IMR-90 (cell line): ENCODE measurements around the gene ARID4A. TPM values are rescaled to one million over a fixed set of nuclear protein-coding genes. Genes with fewer than 3 reads are reported as not detected.

ENCODE experiments used
- ATAC-seq: fragments of 200-7000 bp; cut with Tn5 transposase; 2 replicates; pipeline ENCODE4 v1.9.1; 2020; ENCODE audit warnings: low read depth, mild to moderate bottlenecking, moderate library complexity
- BruUV-seq: library from RNA; stranded (reverse); fragments of 400-500 nt; replicated peaks from 2 replicates; lab custom pipeline; 2021; lab: Mats Ljungman, UMichigan
- CTCF ChIA-PET: fragments of 300-600 bp; formaldehyde crosslinking; extraction: SDS; loops from one replicate; lab custom pipeline; 2021; ENCODE audit warnings: antibody characterized with exemption; lab: Yijun Ruan, JAX
- POLR2A ChIA-PET: fragments of 300-600 bp; sonication (Branson Sonifier 250); formaldehyde crosslinking; loops from one replicate; lab custom pipeline; 2022; ENCODE audit warnings: antibody characterized with exemption; ENCODE audit not compliant: unreplicated experiment; lab: Charles Lee
- DNase-seq: peaks from one replicate; pipeline ENCODE4 v3.0.0; 2013
- H2AFZ ChIP-seq: replicated peaks from 2 replicates; pipeline ENCODE3; 2013; ENCODE audit warnings: low read length, mild to moderate bottlenecking; ENCODE audit not compliant: poor library complexity
- H2AK5ac ChIP-seq: 2 replicates; pipeline ENCODE4 v1.6.1; 2013; ENCODE audit warnings: low read depth, low read length, inconsistent platforms
- H2AK9ac ChIP-seq: replicated peaks from 2 replicates; pipeline ENCODE3; 2013; ENCODE audit warnings: mild to moderate bottlenecking, low read depth, low read length, moderate library complexity; ENCODE audit not compliant: poor library complexity
- H2BK120ac ChIP-seq: 2 replicates; pipeline ENCODE4 v1.6.1; 2013; ENCODE audit warnings: low read depth, low read length, inconsistent platforms
- H2BK15ac ChIP-seq: 3 replicates; pipeline ENCODE4 v1.6.1; 2013; ENCODE audit warnings: low read depth, low read length, inconsistent platforms
- H2BK20ac ChIP-seq: 2 replicates; pipeline ENCODE4 v1.6.1; 2013; ENCODE audit warnings: low read depth, mild to moderate bottlenecking, inconsistent platforms, low read length, moderate library complexity
- H2BK5ac ChIP-seq: 2 replicates; pipeline ENCODE4 v1.6.1; 2013; ENCODE audit warnings: mild to moderate bottlenecking, low read depth, low read length, inconsistent platforms; ENCODE audit not compliant: poor library complexity, severe bottlenecking
- H3K14ac ChIP-seq: replicated peaks from 2 replicates; pipeline ENCODE4 v1.6.1; 2013; ENCODE audit warnings: low read depth, low read length, inconsistent platforms
- H3K18ac ChIP-seq: 2 replicates; pipeline ENCODE4 v1.6.1; 2013; ENCODE audit warnings: low read depth, low read length, control low read depth
- H3K23ac ChIP-seq: 2 replicates; pipeline ENCODE4 v1.6.1; 2013; ENCODE audit warnings: low read depth, low read length, inconsistent platforms
- H3K27ac ChIP-seq: 2 replicates; pipeline ENCODE4 v1.5.1; 2013; ENCODE audit warnings: mild to moderate bottlenecking, control low read depth, low read length; ENCODE audit not compliant: insufficient read depth
- H3K27me3 ChIP-seq: 2 replicates; pipeline ENCODE4 v1.6.1; 2013; ENCODE audit warnings: low read length; ENCODE audit not compliant: control insufficient read depth, insufficient read depth
- H3K36me3 ChIP-seq: 2 replicates; pipeline ENCODE4 v1.6.1; 2013; ENCODE audit warnings: low read length, mixed read lengths; ENCODE audit not compliant: control insufficient read depth, insufficient read depth
- H3K4ac ChIP-seq: 2 replicates; pipeline ENCODE4 v1.6.1; 2013; ENCODE audit warnings: low read depth, low read length, inconsistent platforms
- H3K4me1 ChIP-seq: 2 replicates; pipeline ENCODE4 v1.6.1; 2013; ENCODE audit warnings: low read length, mixed read lengths; ENCODE audit not compliant: control insufficient read depth, insufficient read depth
- H3K4me2 ChIP-seq: 2 replicates; pipeline ENCODE4 v1.6.1; 2013; ENCODE audit warnings: low read depth, mild to moderate bottlenecking, control low read depth, low read length, moderate library complexity
- H3K4me3 ChIP-seq: 2 replicates; pipeline ENCODE4 v1.5.1; 2013; ENCODE audit warnings: low read depth, mild to moderate bottlenecking, control low read depth, low read length, moderate library complexity; ENCODE audit not compliant: insufficient read depth
- H3K56ac ChIP-seq: 2 replicates; pipeline ENCODE4 v1.6.1; 2013; ENCODE audit warnings: low read length, inconsistent platforms; ENCODE audit not compliant: insufficient read depth; ENCODE audit errors: extremely low read depth
- H3K79me1 ChIP-seq, 2 experiments: 2 replicates each; pipeline ENCODE4 v1.6.1; 2013; ENCODE audit warnings: low read length in 2 of 2, inconsistent platforms in 1 of 2, low read depth in 1 of 2
- H3K9ac ChIP-seq: 2 replicates; pipeline ENCODE4 v1.6.1; 2013; ENCODE audit warnings: low read depth, low read length, control low read depth
- H3K9me1 ChIP-seq: 2 replicates; pipeline ENCODE4 v1.6.1; 2013; ENCODE audit warnings: low read length, inconsistent platforms; ENCODE audit not compliant: insufficient read depth
- H3K9me3 ChIP-seq: 2 replicates; pipeline ENCODE4 v1.6.1; 2013; ENCODE audit warnings: low read length; ENCODE audit not compliant: control insufficient read depth, insufficient read depth
- H4K20me1 ChIP-seq: 2 replicates; pipeline ENCODE4 v1.6.1; 2013; ENCODE audit warnings: low read length, inconsistent platforms; ENCODE audit not compliant: insufficient read depth
- H4K5ac ChIP-seq: 2 replicates; pipeline ENCODE4 v1.6.1; 2013; ENCODE audit warnings: mild to moderate bottlenecking, low read depth, low read length, control low read depth
- H4K8ac ChIP-seq, 2 experiments: 2 replicates each; pipeline ENCODE4 v1.6.1; 2013; ENCODE audit warnings: low read depth in 2 of 2, low read length in 2 of 2, control low read depth in 1 of 2, inconsistent platforms in 1 of 2
- H4K91ac ChIP-seq: 2 replicates; pipeline ENCODE4 v1.6.1; 2013; ENCODE audit warnings: low read depth, low read length, inconsistent platforms; ENCODE audit not compliant: insufficient read depth
- BHLHE40 ChIP-seq: fragments of 150-350 bp; IDR thresholded peaks from 2 replicates; pipeline ENCODE4 v1.6.1; 2016; ENCODE audit warnings: mild to moderate bottlenecking, low read depth, low read length
- CEBPB ChIP-seq: IDR thresholded peaks from 2 replicates; pipeline ENCODE4 v1.6.1; 2012; ENCODE audit warnings: low read depth, low read length, improper control_type of control experiment
- CTCF ChIP-seq: conservative IDR thresholded peaks from 2 replicates; pipeline ENCODE4 v1.5.1; 2012; ENCODE audit warnings: mild to moderate bottlenecking, low read depth, low read length, improper control_type of control experiment
- ELK1 ChIP-seq: fragments of 150-350 bp; IDR thresholded peaks from 2 replicates; pipeline ENCODE4 v1.6.1; 2016; ENCODE audit warnings: low read depth, mild to moderate bottlenecking, low read length, moderate library complexity, borderline replicate concordance
- MAFK ChIP-seq: IDR thresholded peaks from 2 replicates; pipeline ENCODE4 v1.6.1; 2012; ENCODE audit warnings: low read depth, low read length, improper control_type of control experiment
- RCOR1 ChIP-seq: IDR thresholded peaks from 2 replicates; pipeline ENCODE4 v1.6.1; 2012; ENCODE audit warnings: mild to moderate bottlenecking, low read length, improper control_type of control experiment; ENCODE audit not compliant: insufficient replicate concordance
- RFX5 ChIP-seq: IDR thresholded peaks from 2 replicates; pipeline ENCODE4 v1.8.0; 2012; ENCODE audit warnings: low read depth, mild to moderate bottlenecking, low read length, moderate library complexity
- SMC3 ChIP-seq: fragments of 150-350 bp; IDR thresholded peaks from 2 replicates; pipeline ENCODE4 v1.6.1; 2016; ENCODE audit warnings: low read depth, mild to moderate bottlenecking, antibody characterized with exemption, low read length, moderate library complexity
- WGBS, 2 experiments: methylation state at CpG; one replicate each; pipeline versions ENCODE4 v1.1.5 to v1.1.7; 2013; ENCODE audit warnings: missing lambda C conversion rate in 2 of 2; ENCODE audit not compliant: insufficient read length in 1 of 2; ENCODE audit errors: extremely low coverage in 2 of 2; 5-methylcytosine and 5-hydroxymethylcytosine counted together
- dilution Hi-C: fragments of 300-500 bp; cut with HindIII; formaldehyde crosslinking; loops from one replicate; pipeline ENCODE4 v1.14.3; 2018; ENCODE audit warnings: low sequenced_read_pairs; ENCODE audit not compliant: unreplicated experiment
- in situ Hi-C: fragments of 300-500 bp; cut with MboI; formaldehyde crosslinking; loops from 3 replicates; pipeline ENCODE4 v1.14.3; 2019; ENCODE audit warnings: low sequenced_read_pairs, inconsistent platforms, mixed read lengths
- intact Hi-C: fragments of 100-400 bp; cut with micrococcal nuclease; formaldehyde crosslinking; loops from 2 replicates; pipeline ENCODE4 v1.10.0; 2022
- polyA plus RNA-seq, 3 experiments: library from polyadenylated mRNA; depleted of rRNA; stranded (reverse); fragments of >200 nt; gene quantifications; 2 replicates each; pipeline ENCODE4 v1.2.3, GENCODE V29; 2012; ENCODE audit warnings: low replicate concordance in 1 of 3
- total RNA-seq: library from RNA; depleted of rRNA; stranded (reverse); fragments of >200 nt; gene quantifications from 2 replicates; pipeline ENCODE4 v1.2.3, GENCODE V29; 2012

ARID4A gene
- total and polyA plus RNA-seq, 2 of the 4 experiments (the other 2 are of a cell fraction), result 3.3 to 3.8 TPM

- Histone ChIP-seq H2BK15ac (no peak overlapping the region), H4K20me1 (no peaks in the 10 kb centered on the region), H3K27me3 (no peaks in the 10 kb centered on the region), H3K9ac (no peak overlapping the region), H3K4me3 (no peak overlapping the region), H4K91ac (no peak overlapping the region), H2BK20ac (no peak overlapping the region), H3K4me2 (no peak overlapping the region), H3K4me1 (no peaks in the 10 kb centered on the region), H3K9me1 (peaks cover 6% of the 10 kb centered on the region; the same call in 1 of the 2 replicates), H2AFZ (no peak overlapping the region), H4K8ac (no peak overlapping the region), H3K23ac (no peak overlapping the region), H3K27ac (no peak overlapping the region), H3K18ac (no peak overlapping the region), H4K5ac (no peak overlapping the region), H2BK5ac (no peak overlapping the region), H3K9me3 (no peaks in the 10 kb centered on the region), H3K14ac (no peak overlapping the region), H2AK5ac (no peak overlapping the region), H3K56ac (no peak overlapping the region), H2AK9ac (no peak overlapping the region), H3K4ac (no peak overlapping the region), H2BK120ac (no peak overlapping the region), H3K36me3 (no peaks in the 10 kb centered on the region), H3K79me1 (no peaks in the 10 kb centered on the region)
- in situ Hi-C loops (no loop called here), dilution Hi-C loops (no loop called here), intact Hi-C loops (no loop called here)
- ChIA-PET POLR2A (no interaction called here), CTCF (no interaction called here)
- DNase-seq (no peak), ATAC-seq (no peak)
- WGBS, 2 experiments, result no CpG with 5 or more reads among the region's 3 CpGs
- no peak for TF ChIP-seq RCOR1
- TF ChIP-seq ELK1, result no peak
- no peak for TF ChIP-seq CEBPB
- TF ChIP-seq BHLHE40, result no peak
- no peak for TF ChIP-seq SMC3
- no peak for TF ChIP-seq CTCF
- TF ChIP-seq MAFK, result no peak
- no peak for TF ChIP-seq RFX5
- BruUV-seq, result no TSS peak
These were observed 103.2 kb downstream of the ARID4A start for GRCh38 chr14:58401587-58401986.
